HFF-Myc (cell line): ENCODE data around the gene CDH12.
"Not testable (repeated sequence)": the region's sequence is repeated elsewhere in the genome, so short reads cannot be mapped to it uniquely, and the experiment has no call there.

Experiments used
- DNase-seq: peaks from one replicate; pipeline ENCODE4 v3.0.0-alpha.2; 2011; ENCODE audit warnings: low read depth; ENCODE audit errors: extremely low read depth
- H3K4me3 ChIP-seq: replicated peaks from 2 replicates; pipeline ENCODE4 v1.5.1; 2011; ENCODE audit warnings: low read depth, mild to moderate bottlenecking, control low read depth, low read length
- CTCF ChIP-seq: IDR thresholded peaks from 2 replicates; pipeline ENCODE4 v1.5.1; 2012; ENCODE audit warnings: mild to moderate bottlenecking, low read depth, low read length, control low read depth; ENCODE audit errors: missing control alignments

CDH12 gene

GRCh38 chr5:22293147-22293546, 560.0 kb downstream of the CDH12 start:
- no peak for DNase-seq
- no peak overlapping the region for H3K4me3 ChIP-seq
- no peak for TF ChIP-seq CTCF

GRCh38 chr5:22278164-22278563, 575.0 kb downstream of the CDH12 start:
- no peak for TF ChIP-seq CTCF
- H3K4me3 ChIP-seq = no peak overlapping the region
- no peak for DNase-seq

- DNase-seq = no peak
- TF ChIP-seq CTCF = no peak
- H3K4me3 ChIP-seq = no peak overlapping the region
Observed at GRCh38 chr5:22277006-22277405, 576.1 kb downstream of the CDH12 start.

DNA sequence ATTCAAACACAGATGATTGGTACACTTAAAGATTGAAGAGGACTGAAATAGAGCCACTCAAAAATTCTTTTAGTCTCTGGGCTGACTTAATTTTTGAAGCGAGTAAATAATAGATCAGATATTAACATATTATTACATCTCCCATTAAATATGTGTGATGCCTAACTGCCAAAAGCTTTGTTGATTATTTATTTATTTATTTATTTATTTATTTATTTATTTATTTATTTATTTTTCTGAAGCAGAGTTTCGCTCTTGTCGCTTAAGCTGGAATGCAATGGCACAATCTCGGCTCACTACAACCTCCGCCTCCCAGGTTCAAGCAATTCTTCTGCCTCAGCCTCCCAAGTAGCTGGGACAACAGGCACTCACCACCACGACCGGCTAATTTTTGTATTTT, 587.3 kb downstream of the CDH12 start:
- not testable (repeated sequence) for H3K4me3 ChIP-seq, DNase-seq

DNA sequence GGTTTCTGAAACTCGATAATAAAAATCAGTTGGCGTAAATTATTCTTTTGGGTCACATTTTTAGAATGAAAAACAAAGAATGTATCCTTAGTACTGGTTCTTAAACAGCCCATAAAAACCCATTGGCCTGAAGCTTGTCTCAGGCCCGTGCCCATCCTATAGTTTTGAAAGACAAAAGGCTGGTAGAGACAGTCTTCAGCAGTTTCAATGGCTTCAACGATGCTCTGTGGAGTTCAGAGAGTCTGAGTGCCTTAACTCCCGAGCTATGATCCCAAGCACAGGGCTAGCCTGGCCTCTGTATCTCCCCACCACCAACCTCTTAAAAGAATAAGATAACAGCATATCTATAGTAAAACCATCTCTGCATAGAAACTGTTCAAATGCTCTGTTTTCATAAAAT, 595.0 kb downstream of the CDH12 start:
- no peak for DNase-seq
- no peak for TF ChIP-seq CTCF
- no peak overlapping the region for H3K4me3 ChIP-seq

DNA sequence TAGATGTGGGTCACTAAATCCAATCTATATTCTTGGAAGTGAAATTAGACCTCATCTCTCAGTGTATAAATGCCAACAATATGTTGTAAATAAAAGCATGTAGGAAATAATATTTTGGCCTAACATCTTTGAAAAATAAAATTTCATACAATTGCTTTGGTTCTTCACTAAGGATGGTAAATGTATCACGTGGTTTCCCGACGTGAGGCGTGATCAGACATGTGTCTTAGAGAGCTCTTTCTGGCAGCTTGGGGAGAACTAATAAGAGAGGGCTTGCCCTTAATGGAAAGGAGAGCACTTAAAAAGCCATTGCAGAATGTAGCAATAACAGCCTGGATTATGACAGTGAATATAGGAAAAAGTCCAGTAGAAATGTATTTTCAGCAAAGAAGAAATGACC, 602.6 kb downstream of the CDH12 start:
- H3K4me3 ChIP-seq = no peak overlapping the region
- DNase-seq = no peak
- no peak for TF ChIP-seq CTCF

- no peak for TF ChIP-seq CTCF
- no peak overlapping the region for H3K4me3 ChIP-seq
- DNase-seq = no peak
Observed at GRCh38 chr5:22249209-22249729, 603.9 kb downstream of the CDH12 start.
